Lower leg skin (tissue), 3 donors: ENCODE measurements around the gene WFS1.

ENCODE experiments used
- CTCF ChIP-seq, 3 donors: fragments of 450-650 bp; IDR thresholded peaks; one replicate each; pipeline ENCODE4 v1.5.1; 2016; ENCODE audit warnings: antibody characterized with exemption in 3 of 3, mild to moderate bottlenecking in 3 of 3, moderate library complexity in 2 of 3
- POLR2A ChIP-seq, 2 donors: fragments of 450-650 bp; IDR thresholded peaks; one replicate each; pipeline ENCODE4 v1.6.1; 2016 to 2017; ENCODE audit warnings: antibody characterized with exemption in 2 of 2, mild to moderate bottlenecking in 1 of 2, moderate library complexity in 1 of 2

- TF ChIP-seq CTCF (IDR thresholded peaks at IDR 0.05) (no peak), POLR2A (IDR thresholded peaks at IDR 0.05) (no peak)
Measured at GRCh38 chr4:6316461-6317003, 46.9 kb downstream of the WFS1 start.
